Caco-2 (cell line): Measurements from ENCODE around the gene DPP9. TPM values are rescaled to one million over a fixed set of nuclear protein-coding genes. Genes with fewer than 3 reads are reported as not detected.

Source experiments
- BruUV-seq: library from RNA; stranded (reverse); fragments of 400-500 nt; replicated peaks from 2 replicates; lab custom pipeline; 2021; lab: Mats Ljungman, UMichigan
- CTCF ChIA-PET: fragments of 300-600 bp; sonication (Branson Sonifier 250); formaldehyde crosslinking; loops from one replicate; lab custom pipeline; 2022; ENCODE audit warnings: antibody characterized with exemption; lab: Charles Lee
- POLR2A ChIA-PET: fragments of 300-600 bp; sonication (Branson Sonifier 250); formaldehyde crosslinking; loops from one replicate; lab custom pipeline; 2022; ENCODE audit warnings: antibody characterized with exemption; lab: Charles Lee
- DNase-seq, 2 experiments: peaks; one replicate each; pipeline versions ENCODE4 v3.0.0 to v3.0.0-alpha.2; 2020 to 2022
- H3K27me3 ChIP-seq: replicated peaks from 2 replicates; pipeline ENCODE4 v1.6.0; 2011; ENCODE audit warnings: low read length; ENCODE audit not compliant: control insufficient read depth, insufficient read depth
- H3K36me3 ChIP-seq: 2 replicates; pipeline ENCODE4 v1.5.1; 2011; ENCODE audit warnings: low read length; ENCODE audit not compliant: control insufficient read depth, insufficient read depth
- H3K4me1 ChIP-seq: fragments of 250-450 bp; sonication (Bioruptor Pico); 2 replicates; pipeline ENCODE4 v1.5.1; 2020; ENCODE audit warnings: mild to moderate bottlenecking
- H3K4me3 ChIP-seq: 2 replicates; pipeline ENCODE4 v1.5.1; 2011; ENCODE audit warnings: low read depth, mild to moderate bottlenecking, control low read depth, low read length
- H3K9me3 ChIP-seq: fragments of 250-450 bp; sonication (Bioruptor Pico); 2 replicates; pipeline ENCODE4 v1.5.1; 2020; ENCODE audit warnings: mild to moderate bottlenecking, moderate library complexity
- H3K27ac Mint-ChIP-seq: one replicate; pipeline ENCODE4 v1.8.0; 2022; ENCODE audit warnings: mixed read lengths; ENCODE audit not compliant: unreplicated experiment
- H3K27me3 Mint-ChIP-seq: one replicate; pipeline ENCODE4 v1.8.0; 2022; ENCODE audit warnings: mixed read lengths; ENCODE audit not compliant: insufficient read depth, unreplicated experiment
- H3K36me3 Mint-ChIP-seq: one replicate; pipeline ENCODE4 v1.8.0; 2022; ENCODE audit warnings: mild to moderate bottlenecking, mixed read lengths; ENCODE audit not compliant: insufficient read depth, unreplicated experiment
- H3K4me1 Mint-ChIP-seq: one replicate; pipeline ENCODE4 v1.8.0; 2022; ENCODE audit warnings: low read depth, mixed read lengths; ENCODE audit not compliant: unreplicated experiment
- H3K4me3 Mint-ChIP-seq: one replicate; pipeline ENCODE4 v1.8.0; 2022; ENCODE audit warnings: mild to moderate bottlenecking, moderate library complexity, mixed read lengths; ENCODE audit not compliant: unreplicated experiment
- H3K9me3 Mint-ChIP-seq: one replicate; pipeline ENCODE4 v1.8.0; 2022; ENCODE audit warnings: mixed read lengths; ENCODE audit not compliant: unreplicated experiment
- CTCF ChIP-seq, 2 experiments: fragments of 200-600 bp in 1 of 2; IDR thresholded peaks; 1 replicate in 1 of 2; 2 replicates in 1 of 2; pipeline versions ENCODE4 v1.5.1 to v1.8.0; 2011 to 2022; ENCODE audit warnings: antibody characterized with exemption in 1 of 2, control low read depth in 1 of 2, inconsistent platforms in 1 of 2, low read depth in 1 of 2, low read length in 1 of 2, mild to moderate bottlenecking in 1 of 2, moderate library complexity in 1 of 2; ENCODE audit not compliant: insufficient read depth in 1 of 2, severe bottlenecking in 1 of 2, unreplicated experiment in 1 of 2
- intact Hi-C: fragments of 100-400 bp; cut with micrococcal nuclease; formaldehyde crosslinking; loops from one replicate; pipeline ENCODE4 v1.10.0; 2022; ENCODE audit not compliant: unreplicated experiment
- microRNA-seq: library from miRNA; unstranded; fragments of <30 nt; microRNA quantifications from one replicate; pipeline ENCODE4 v1.2.0, GENCODE V29; 2022
- total RNA-seq: library from RNA; stranded (reverse); gene quantifications from 2 replicates; pipeline ENCODE4 v1.2.3, GENCODE V29; 2022

DPP9 gene
- total RNA-seq, 1 experiment from 2014 or later, result 63.2 TPM

- no peak overlapping the region for H3K27ac Mint-ChIP-seq
- Histone ChIP-seq H3K36me3 (no peaks in the 10 kb centered on the region), H3K4me1 (peaks cover 12% of the 10 kb centered on the region; the same call in 1 of the 2 replicates), H3K9me3 (no peaks in the 10 kb centered on the region), H3K4me3 (peak overlapping the region; percentile 42), H3K27me3 (no peaks in the 10 kb centered on the region)
- H3K4me3 Mint-ChIP-seq, result no peak overlapping the region
- ChIA-PET POLR2A (no interaction called here), CTCF (interaction anchor here (0.5 to 2.2 kb wide), 8 partner anchors 13 to 140 kb away, joined by 3 to 22 read pairs (median 6); no protein-coding TSS in a partner anchor)
- DNase-seq, result no peak
- no peak for TF ChIP-seq CTCF (IDR thresholded peaks at IDR 0.05; ENCODE audit: insufficient read depth in 1 of 2, low read depth in 1 of 2, low read length in 1 of 2, severe bottlenecking in 1 of 2, unreplicated experiment in 1 of 2)
- intact Hi-C loops, result loop anchor here (1.0 to 2.0 kb wide), 2 partner anchors 46 to 79 kb away; no protein-coding TSS in a partner anchor
- H3K4me1 Mint-ChIP-seq, result peaks cover 12% of the 10 kb centered on the region
- H3K27me3 Mint-ChIP-seq, result no peaks in the 10 kb centered on the region
- H3K36me3 Mint-ChIP-seq, result peaks cover 5% of the 10 kb centered on the region
- no peaks in the 10 kb centered on the region for H3K9me3 Mint-ChIP-seq
- no TSS peak for BruUV-seq
Observed at GRCh38 chr19:4635754-4636116, 87.9 kb downstream of the DPP9 start.

GRCh38 chr19:4633140-4633967 is 90.3 kb downstream of the DPP9 start:
- Mint-ChIP-seq H3K4me3 (no peak overlapping the region), H3K27ac (no peak overlapping the region), H3K4me1 (peaks cover 5% of the 10 kb centered on the region), H3K36me3 (peaks cover 5% of the 10 kb centered on the region), H3K27me3 (no peaks in the 10 kb centered on the region), H3K9me3 (no peaks in the 10 kb centered on the region)
- H3K27me3 ChIP-seq, result no peaks in the 10 kb centered on the region
- H3K4me1 ChIP-seq, result peaks cover 6% of the 10 kb centered on the region; the same call in 1 of the 2 replicates
- POLR2A ChIA-PET, result no interaction called here
- H3K9me3 ChIP-seq, result no peaks in the 10 kb centered on the region
- CTCF ChIA-PET, result interaction anchor here (0.8 to 2.1 kb wide), 5 partner anchors 11 to 125 kb away, joined by 3 to 9 read pairs (median 5); no protein-coding TSS in a partner anchor
- TF ChIP-seq CTCF (IDR thresholded peaks at IDR 0.05; ENCODE audit: insufficient read depth in 1 of 2, low read depth in 1 of 2, low read length in 1 of 2, severe bottlenecking in 1 of 2, unreplicated experiment in 1 of 2), result peak; percentile 73 to 74
- intact Hi-C loops, result no loop called here
- no TSS peak for BruUV-seq
- H3K36me3 ChIP-seq, result no peaks in the 10 kb centered on the region
- peak; percentile 71 to 73 for DNase-seq
- no peak overlapping the region for H3K4me3 ChIP-seq

Small RNAs within 50 kb of the gene (microRNA-seq; reads per million reads assigned to microRNA genes)
- 3.0 reads per million, percentile 19 among the genes with 10 or more reads in this experiment for gene MIR7-3

Other genes starting within 250 kb of the DPP9 start
- 0.09 and 0.21 TPM in 2 replicates for gene PLIN4, start 205.4 kb downstream of the DPP9 start, total RNA-seq
- 0.73 and 0.84 TPM in 2 replicates for gene PLIN5, start 188.6 kb downstream of the DPP9 start, total RNA-seq
- gene LRG1, start 183.8 kb downstream of the DPP9 start, total RNA-seq, result 0.32 and 0.61 TPM in 2 replicates
- 0.39 and 0.44 TPM in 2 replicates for gene SEMA6B, start 164.2 kb downstream of the DPP9 start, total RNA-seq
- gene TNFAIP8L1, start 84.3 kb downstream of the DPP9 start, total RNA-seq, result 19.6 and 21.8 TPM in 2 replicates
- 106 and 109 TPM in 2 replicates for gene MYDGF, start 53.5 kb downstream of the DPP9 start, total RNA-seq
- 12.9 and 13.4 TPM in 2 replicates for gene FEM1A, start 67.9 kb upstream of the DPP9 start, total RNA-seq
- gene TICAM1, start 107.9 kb upstream of the DPP9 start, total RNA-seq, result 6.0 and 7.5 TPM in 2 replicates
- 60.2 and 63.8 TPM in 2 replicates for gene PLIN3, start 143.8 kb upstream of the DPP9 start, total RNA-seq
- gene ARRDC5, start 179.1 kb upstream of the DPP9 start, total RNA-seq, result not detected in 2 replicates
- gene UHRF1, start 185.7 kb upstream of the DPP9 start, total RNA-seq, result 47.6 and 54.6 TPM in 2 replicates
- 27.4 and 30.9 TPM in 2 replicates for gene KDM4B, start 245.3 kb upstream of the DPP9 start, total RNA-seq